ENCODE measurements around the gene M1AP.

DNA sequence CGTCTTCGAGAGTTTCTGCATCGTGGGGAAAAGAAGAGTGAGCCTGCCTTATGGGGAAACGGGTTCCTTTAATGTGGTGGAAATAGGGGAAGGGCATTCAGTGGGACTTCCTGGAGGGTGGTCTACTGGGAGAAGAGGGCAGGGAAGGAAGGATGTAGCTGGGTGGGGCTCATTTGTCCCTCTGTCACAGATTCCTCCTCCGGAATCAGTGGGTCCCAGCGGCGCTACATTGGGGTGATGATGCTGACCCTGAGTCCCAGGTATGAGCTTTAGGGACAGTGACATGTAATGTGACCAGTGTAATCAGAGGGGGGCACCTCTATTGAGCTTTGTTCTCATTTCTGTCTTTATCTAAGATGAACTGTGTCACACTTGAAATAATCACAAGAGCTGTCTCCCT is 116.5 kb downstream of the M1AP start:
- no peak for TF ChIP-seq REST (IDR thresholded peaks at IDR 0.05; ENCODE audit: insufficient read depth in 1 of 2, low read depth in 2 of 2, low read length in 2 of 2)
- no peak for TF ChIP-seq POLR2AphosphoS5 (IDR thresholded peaks at IDR 0.05; ENCODE audit: low read depth, low read length)
